HepG2 (cell line): ENCODE data around the gene LLGL2. TPM values are rescaled to one million over a fixed set of nuclear protein-coding genes. Genes with fewer than 3 reads are reported as not detected.

Experiments used
- ATAC-seq: fragments of 200-7000 bp; cut with Tn5 transposase; 3 replicates; pipeline ENCODE4 v1.9.1; 2020; ENCODE audit warnings: mild to moderate bottlenecking, moderate library complexity
- BruUV-seq: library from RNA; stranded (reverse); fragments of 400-500 nt; replicated peaks from 2 replicates; lab custom pipeline; 2021; lab: Mats Ljungman, UMichigan
- CTCF ChIA-PET: fragments of 300-600 bp; formaldehyde crosslinking; extraction: SDS; loops from one replicate; lab custom pipeline; 2021; ENCODE audit warnings: low total read pairs, inconsistent platforms, low intra/inter-chr PET ratio; lab: Yijun Ruan, JAX
- POLR2A ChIA-PET: fragments of 350-600 bp; sonication (Branson Sonifier 250); formaldehyde crosslinking; loops from one replicate; lab custom pipeline; 2020; ENCODE audit warnings: antibody characterized with exemption, inconsistent platforms; lab: Yijun Ruan, JAX
- DNase-seq: peaks from one replicate; pipeline ENCODE4 v3.0.0-alpha.2; 2015; ENCODE audit warnings: low spot score
- FAIRE-seq: peaks from 3 replicates; lab custom pipeline; 2011; peaks lifted over from hg19 to GRCh38; lab: Jason Lieb, UNC
- H2AFZ ChIP-seq: one replicate; pipeline ENCODE4 v1.6.1; 2011; ENCODE audit warnings: low read length, inconsistent platforms
- H3K27ac ChIP-seq: fragments of 300-600 bp; 3 replicates; pipeline ENCODE4 v1.8.0; 2011; ENCODE audit warnings: mixed run types, mild to moderate bottlenecking, mixed read lengths, low read length, inconsistent platforms; ENCODE audit not compliant: insufficient read depth; ENCODE audit errors: extremely low read length
- H3K27me3 ChIP-seq, 2 experiments: fragments of 200-600 bp in 1 of 2; 2 replicates in 1 of 2; 3 replicates in 1 of 2; pipeline versions ENCODE4 v1.6.0 to v1.8.0; 2011; ENCODE audit warnings: low read length in 2 of 2, mild to moderate bottlenecking in 2 of 2, moderate library complexity in 2 of 2, inconsistent platforms in 1 of 2; ENCODE audit not compliant: insufficient read depth in 2 of 2, control insufficient read depth in 1 of 2
- H3K36me3 ChIP-seq, 2 experiments: fragments of 200-600 bp in 1 of 2; replicated peaks in 1 of 2; 2 replicates in 1 of 2; 3 replicates in 1 of 2; pipeline versions ENCODE4 v1.5.1 to v1.8.0; 2011; ENCODE audit warnings: low read length in 2 of 2, inconsistent platforms in 1 of 2; ENCODE audit not compliant: insufficient read depth in 2 of 2, control insufficient read depth in 1 of 2
- H3K4me1 ChIP-seq: 2 replicates; pipeline ENCODE4 v1.5.1; 2012; ENCODE audit warnings: low read length, inconsistent platforms; ENCODE audit not compliant: insufficient read depth
- H3K4me2 ChIP-seq: 2 replicates; pipeline ENCODE4 v1.6.0; 2011; ENCODE audit warnings: low read depth, low read length, inconsistent platforms
- H3K4me3 ChIP-seq, 3 experiments: fragments of 200-600 bp in 1 of 3; sonication (generic), shearing (Covaris generic) in 1 of 3; replicated peaks in 1 of 3; 2 replicates each; pipeline ENCODE4 v1.5.1; 2011 to 2016; ENCODE audit warnings: low read length in 3 of 3, inconsistent platforms in 2 of 3, low read depth in 2 of 3, mild to moderate bottlenecking in 2 of 3, control low read depth in 1 of 3, mixed read lengths in 1 of 3; ENCODE audit not compliant: insufficient read depth in 1 of 3
- H3K79me2 ChIP-seq: one replicate; pipeline ENCODE4 v1.6.1; 2011; ENCODE audit warnings: low read length, inconsistent platforms; ENCODE audit not compliant: insufficient read depth
- H3K9ac ChIP-seq: 2 replicates; pipeline ENCODE4 v1.6.0; 2011; ENCODE audit warnings: mild to moderate bottlenecking, low read depth, low read length, inconsistent platforms; ENCODE audit not compliant: insufficient read depth
- H3K9me3 ChIP-seq: 2 replicates; pipeline ENCODE4 v1.5.1; 2012; ENCODE audit warnings: mild to moderate bottlenecking, low read length
- H4K20me1 ChIP-seq: 2 replicates; pipeline ENCODE4 v1.6.0; 2011; ENCODE audit warnings: inconsistent platforms, mild to moderate bottlenecking, low read length, moderate library complexity; ENCODE audit not compliant: insufficient read depth
- MYNN ChIP-seq: sonication (generic); formaldehyde crosslinking; IDR thresholded peaks from 2 replicates; pipeline ENCODE4 v1.4.0; 2020; ENCODE audit warnings: mild to moderate bottlenecking, low read depth, missing genetic modification reagents
- NFIC ChIP-seq: IDR thresholded peaks from 2 replicates; pipeline ENCODE4 v1.6.1; 2012; ENCODE audit warnings: mild to moderate bottlenecking, low read length, inconsistent platforms
- RBM39 ChIP-seq: fragments of 200-400 bp; formaldehyde crosslinking; IDR thresholded peaks from one replicate; pipeline ENCODE4 v1.6.1; 2018; ENCODE audit warnings: antibody characterized with exemption, mild to moderate bottlenecking, low read depth, low read length; ENCODE audit not compliant: poor library complexity, severe bottlenecking
- SCMH1 ChIP-seq: sonication (generic); formaldehyde crosslinking; IDR thresholded peaks from 2 replicates; pipeline ENCODE4 v1.9.0; 2021; ENCODE audit warnings: missing genetic modification reagents, mild to moderate bottlenecking, borderline replicate concordance
- THYN1 ChIP-seq: sonication (generic); formaldehyde crosslinking; IDR thresholded peaks from 2 replicates; pipeline ENCODE4 v1.8.1; 2023; ENCODE audit warnings: low read depth, mild to moderate bottlenecking, moderate library complexity, missing genetic modification reagents, borderline replicate concordance
- ZNF143 ChIP-seq: sonication (generic); formaldehyde crosslinking; IDR thresholded peaks from 2 replicates; pipeline ENCODE4 v1.4.0; 2020; ENCODE audit warnings: missing genetic modification reagents
- ZNF180 ChIP-seq: sonication (generic); formaldehyde crosslinking; IDR thresholded peaks from 2 replicates; pipeline ENCODE4 v1.4.0; 2020; ENCODE audit warnings: low read depth, missing genetic modification reagents, borderline replicate concordance
- ZNF772 ChIP-seq: sonication (generic); formaldehyde crosslinking; IDR thresholded peaks from 2 replicates; pipeline ENCODE4 v1.5.0; 2020; ENCODE audit warnings: mild to moderate bottlenecking, missing genetic modification reagents
- WGBS: methylation state at CpG from one replicate; pipeline ENCODE4 v1.1.6; 2017; ENCODE audit warnings: low lambda C conversion rate; 5-methylcytosine and 5-hydroxymethylcytosine counted together
- in situ Hi-C: cut with HindIII; loops from 2 replicates; pipeline ENCODE4 v1.10.0; 2017; ENCODE audit warnings: low pct_unique_long_range_greater_than_20kb; ENCODE audit not compliant: extremely low pct_ligation_motif_present
- intact Hi-C: fragments of 100-400 bp; cut with micrococcal nuclease; formaldehyde crosslinking; loops from one replicate; pipeline ENCODE4 v1.10.0; 2022; ENCODE audit not compliant: unreplicated experiment
- polyA plus RNA-seq, 8 experiments: library from polyadenylated mRNA; depleted of rRNA in 3 of 8; stranded (reverse) in 7 of 8; unstranded in 1 of 8; fragments of >200 nt; fragmentation: Illumina TruSeq in 4 of 8; extraction: Trizol in 4 of 8; gene quantifications; 2 replicates each; pipeline versions ENCODE4 v1.2.1 to v1.2.3, GENCODE V29; 2011 to 2016; ENCODE audit warnings: low read depth in 4 of 8, missing spikeins in 1 of 8, mixed read lengths in 1 of 8; ENCODE audit not compliant: insufficient read depth in 1 of 8
- total RNA-seq, 5 experiments: library from RNA; depleted of rRNA; stranded (reverse); fragments of >200 nt; fragmentation: Illumina TruSeq; extraction: Trizol; gene quantifications; 2 replicates each; pipeline ENCODE4 v1.2.3, GENCODE V29; 2016; ENCODE audit warnings: low read depth in 1 of 5
- TF ChIP-seq, protein P1 (sequence below): sonication (generic); formaldehyde crosslinking; IDR thresholded peaks from 2 replicates; pipeline ENCODE4 v1.5.1; 2020; ENCODE audit warnings: mild to moderate bottlenecking, missing genetic modification reagents, moderate library complexity

The LLGL2 gene
- total and polyA plus RNA-seq, 2 of the 13 experiments (the other 11 are each of a cell fraction or from before 2014, with no cell fraction given): 83.0 to 86.7 TPM

DNA sequence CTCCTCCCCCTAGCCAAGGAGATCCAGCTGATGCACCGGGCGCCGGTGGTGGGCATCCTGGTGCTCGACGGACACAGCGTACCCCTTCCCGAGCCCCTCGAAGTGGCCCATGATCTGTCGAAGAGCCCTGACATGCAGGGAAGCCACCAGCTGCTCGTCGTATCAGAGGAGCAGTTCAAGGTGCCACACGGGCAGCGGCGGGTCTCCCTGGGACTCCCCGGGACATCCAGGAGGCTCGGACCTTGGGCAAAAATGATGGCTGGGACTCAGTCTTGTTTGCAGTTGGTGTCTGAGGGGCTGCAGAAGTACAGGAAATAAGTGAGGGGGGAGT, 46.4 kb downstream of the LLGL2 start:
- H3K27ac ChIP-seq: no peak overlapping the region
- WGBS: 98% methylated on average over 13 of the region's 16 CpGs
- POLR2A ChIA-PET: interaction anchor here (1.2 kb wide), 1 partner anchor 15 kb away, joined by 5 read pairs; no protein-coding TSS in a partner anchor
- peaks cover 13 to 25% of the 10 kb centered on the region in 2 experiments; a peak in 4 of 5 replicates for H3K36me3 ChIP-seq
- no peaks in the 10 kb centered on the region for H3K79me2 ChIP-seq
- no peaks in the 10 kb centered on the region for H4K20me1 ChIP-seq
- peaks cover 14% of the 10 kb centered on the region for H3K4me1 ChIP-seq
- no peak overlapping the region for H3K4me2 ChIP-seq
- intact Hi-C loops (no loop called here), in situ Hi-C loops (no loop called here)
- H3K27me3 ChIP-seq: no peaks in the 10 kb centered on the region
- H2AFZ ChIP-seq: no peak overlapping the region
- ATAC-seq (no peak), FAIRE-seq (no peak), DNase-seq (no peak)
- no TSS peak for BruUV-seq
- no peak overlapping the region for H3K9ac ChIP-seq
- CTCF ChIA-PET: no interaction called here
- no peak for TF ChIP-seq THYN1 (CRISPR knock-in tag)
- no peak for TF ChIP-seq ZNF772 (CRISPR knock-in tag)
- no peak for TF ChIP-seq RBM39
- no peak for TF ChIP-seq SCMH1 (CRISPR knock-in tag)
- TF ChIP-seq MYNN (CRISPR knock-in tag): no peak
- TF ChIP-seq NFIC: no peak
- TF ChIP-seq, protein P1, sequence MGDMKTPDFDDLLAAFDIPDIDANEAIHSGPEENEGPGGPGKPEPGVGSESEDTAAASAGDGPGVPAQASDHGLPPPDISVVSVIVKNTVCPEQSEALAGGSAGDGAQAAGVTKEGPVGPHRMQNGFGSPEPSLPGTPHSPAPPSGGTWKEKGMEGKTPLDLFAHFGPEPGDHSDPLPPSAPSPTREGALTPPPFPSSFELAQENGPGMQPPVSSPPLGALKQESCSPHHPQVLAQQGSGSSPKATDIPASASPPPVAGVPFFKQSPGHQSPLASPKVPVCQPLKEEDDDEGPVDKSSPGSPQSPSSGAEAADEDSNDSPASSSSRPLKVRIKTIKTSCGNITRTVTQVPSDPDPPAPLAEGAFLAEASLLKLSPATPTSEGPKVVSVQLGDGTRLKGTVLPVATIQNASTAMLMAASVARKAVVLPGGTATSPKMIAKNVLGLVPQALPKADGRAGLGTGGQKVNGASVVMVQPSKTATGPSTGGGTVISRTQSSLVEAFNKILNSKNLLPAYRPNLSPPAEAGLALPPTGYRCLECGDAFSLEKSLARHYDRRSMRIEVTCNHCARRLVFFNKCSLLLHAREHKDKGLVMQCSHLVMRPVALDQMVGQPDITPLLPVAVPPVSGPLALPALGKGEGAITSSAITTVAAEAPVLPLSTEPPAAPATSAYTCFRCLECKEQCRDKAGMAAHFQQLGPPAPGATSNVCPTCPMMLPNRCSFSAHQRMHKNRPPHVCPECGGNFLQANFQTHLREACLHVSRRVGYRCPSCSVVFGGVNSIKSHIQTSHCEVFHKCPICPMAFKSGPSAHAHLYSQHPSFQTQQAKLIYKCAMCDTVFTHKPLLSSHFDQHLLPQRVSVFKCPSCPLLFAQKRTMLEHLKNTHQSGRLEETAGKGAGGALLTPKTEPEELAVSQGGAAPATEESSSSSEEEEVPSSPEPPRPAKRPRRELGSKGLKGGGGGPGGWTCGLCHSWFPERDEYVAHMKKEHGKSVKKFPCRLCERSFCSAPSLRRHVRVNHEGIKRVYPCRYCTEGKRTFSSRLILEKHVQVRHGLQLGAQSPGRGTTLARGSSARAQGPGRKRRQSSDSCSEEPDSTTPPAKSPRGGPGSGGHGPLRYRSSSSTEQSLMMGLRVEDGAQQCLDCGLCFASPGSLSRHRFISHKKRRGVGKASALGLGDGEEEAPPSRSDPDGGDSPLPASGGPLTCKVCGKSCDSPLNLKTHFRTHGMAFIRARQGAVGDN (CRISPR knock-in tag): no peak
- TF ChIP-seq ZNF143 (CRISPR knock-in tag): no peak
- no peak for TF ChIP-seq ZNF180
- H3K9me3 ChIP-seq: no peaks in the 10 kb centered on the region
- no peak overlapping the region for H3K4me3 ChIP-seq
